Panc1 (cell line): ENCODE results near the gene SYP. TPM values are rescaled to one million over a fixed set of nuclear protein-coding genes. Genes with fewer than 3 reads are reported as not detected.

ENCODE experiments used
- ATAC-seq: fragments of 200-7000 bp; cut with Tn5 transposase; 2 replicates; pipeline ENCODE4 v1.9.1; 2020; ENCODE audit warnings: mild to moderate bottlenecking, moderate library complexity
- BruUV-seq: library from RNA; stranded (reverse); fragments of 400-500 nt; replicated peaks from 2 replicates; lab custom pipeline; 2021; lab: Mats Ljungman, UMichigan
- CTCF ChIA-PET: fragments of 300-600 bp; sonication (Branson Sonifier 250); formaldehyde crosslinking; loops from one replicate; lab custom pipeline; 2022; ENCODE audit warnings: antibody characterized with exemption; lab: Charles Lee
- POLR2A ChIA-PET: fragments of 300-600 bp; sonication (Branson Sonifier 250); formaldehyde crosslinking; loops from one replicate; lab custom pipeline; 2022; ENCODE audit warnings: antibody characterized with exemption; lab: Charles Lee
- DNase-seq: peaks from one replicate; pipeline ENCODE4 v3.0.0-alpha.2; 2010; ENCODE audit warnings: low read depth, low spot score
- H3K27ac ChIP-seq: 2 replicates; pipeline ENCODE4 v1.5.1; 2011; ENCODE audit warnings: mild to moderate bottlenecking, low read length, inconsistent platforms
- H3K27me3 ChIP-seq: fragments of 200-500 bp; sonication (Bioruptor generic); 2 replicates; pipeline ENCODE4 v1.6.0; 2014; ENCODE audit warnings: low read length, inconsistent platforms; ENCODE audit not compliant: control insufficient read depth, insufficient read depth
- H3K36me3 ChIP-seq: fragments of 200-500 bp; sonication (Bioruptor generic); 2 replicates; pipeline ENCODE4 v1.5.1; 2014; ENCODE audit warnings: inconsistent platforms, mild to moderate bottlenecking, low read length, moderate library complexity; ENCODE audit not compliant: control insufficient read depth, insufficient read depth
- H3K4me1 ChIP-seq: 2 replicates; pipeline ENCODE4 v1.5.1; 2011; ENCODE audit warnings: inconsistent platforms, mild to moderate bottlenecking, low read length, moderate library complexity; ENCODE audit not compliant: control insufficient read depth, insufficient read depth
- H3K4me3 ChIP-seq, 2 experiments: 2 replicates each; pipeline ENCODE4 v1.5.1; 2011 to 2012; ENCODE audit warnings: low read depth in 2 of 2, low read length in 2 of 2, mild to moderate bottlenecking in 2 of 2, inconsistent platforms in 1 of 2, moderate library complexity in 1 of 2
- H3K9me3 ChIP-seq: fragments of 200-500 bp; sonication (Bioruptor generic); 2 replicates; pipeline ENCODE4 v1.5.1; 2014; ENCODE audit warnings: low read depth, mild to moderate bottlenecking, inconsistent platforms, low read length, moderate library complexity; ENCODE audit not compliant: control insufficient read depth, insufficient read depth
- POLR2AphosphoS5 ChIP-seq: IDR thresholded peaks from 2 replicates; pipeline ENCODE4 v1.6.1; 2012; ENCODE audit warnings: mild to moderate bottlenecking, low read depth, low read length, moderate library complexity
- REST ChIP-seq, 2 experiments: IDR thresholded peaks; 2 replicates each; pipeline ENCODE4 v1.6.1; 2011 to 2012; ENCODE audit warnings: low read depth in 2 of 2, control low read depth in 1 of 2, low read length in 1 of 2, mild to moderate bottlenecking in 1 of 2, moderate library complexity in 1 of 2; ENCODE audit not compliant: insufficient read depth in 1 of 2
- SIN3A ChIP-seq: IDR thresholded peaks from 2 replicates; pipeline ENCODE4 v1.6.1; 2012; ENCODE audit warnings: low read depth, mild to moderate bottlenecking, low read length, moderate library complexity, borderline replicate concordance; ENCODE audit not compliant: insufficient read depth
- TCF7L2 ChIP-seq: IDR thresholded peaks from 2 replicates; pipeline ENCODE4 v1.6.1; 2011; ENCODE audit warnings: mild to moderate bottlenecking, low read depth, low read length, inconsistent platforms
- in situ Hi-C: cut with HindIII; loops from 2 replicates; pipeline ENCODE4 v1.10.0; 2016; ENCODE audit warnings: low sequenced_read_pairs, low pct_unique_long_range_greater_than_20kb
- intact Hi-C: fragments of 100-400 bp; cut with micrococcal nuclease; formaldehyde crosslinking; loops from one replicate; pipeline ENCODE4 v1.10.0; 2022; ENCODE audit not compliant: unreplicated experiment
- total RNA-seq: library from RNA; stranded (reverse); gene quantifications from one replicate; pipeline ENCODE4 v1.2.1, GENCODE V29; 2021; ENCODE audit not compliant: unreplicated experiment
- TF ChIP-seq, protein P1 (sequence below): fragments of 450-650 bp; IDR thresholded peaks from 2 replicates; pipeline ENCODE4 v1.5.1; 2017; ENCODE audit warnings: mild to moderate bottlenecking

SYP gene
- total RNA-seq, 1 experiment from 2014 or later: 12.4 TPM

DNA sequence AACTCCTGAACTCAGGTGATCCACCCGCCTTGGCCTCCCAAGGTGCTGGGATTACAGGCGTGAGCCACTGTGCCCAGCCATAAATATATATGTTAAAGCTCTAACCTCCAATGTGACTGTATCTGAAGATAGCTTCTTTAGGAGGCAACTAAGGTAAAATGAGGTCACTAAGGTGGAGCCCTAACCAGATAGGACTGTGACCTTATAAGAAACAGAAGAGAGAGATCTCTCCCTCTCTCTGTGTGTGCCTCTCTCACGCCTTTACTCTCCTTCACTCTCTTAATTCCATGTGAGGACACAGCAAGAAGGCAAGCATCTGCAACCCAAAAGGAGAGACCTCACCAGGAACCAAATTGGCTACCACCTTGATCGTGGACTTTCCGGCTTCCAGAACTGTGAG lies 38.4 kb downstream of the SYP start:
- no peaks in the 10 kb centered on the region for H3K27me3 ChIP-seq

GRCh38 chrX:49160908-49161307 lies 39.1 kb downstream of the SYP start:
- Histone ChIP-seq H3K9me3 (no peaks in the 10 kb centered on the region), H3K4me1 (peaks cover 17% of the 10 kb centered on the region), H3K27me3 (no peaks in the 10 kb centered on the region), H3K27ac (no peak overlapping the region), H3K4me3 (no peak overlapping the region), H3K36me3 (no peaks in the 10 kb centered on the region)
- ATAC-seq (no peak), DNase-seq (no peak)
- POLR2A ChIA-PET: interaction anchor here (1.0 kb wide), 1 partner anchor 10 kb away, joined by 3 read pairs; the partner anchor contains the start of gene PLP2
- CTCF ChIA-PET: no interaction called here
- no TSS peak for BruUV-seq
- intact Hi-C loops (loop anchor here (5.0 kb wide), 1 partner anchor 39 kb away; the partner anchor contains the start of gene GPKOW), in situ Hi-C loops (no loop called here)
- TF ChIP-seq REST (IDR thresholded peaks at IDR 0.05; ENCODE audit: insufficient read depth in 1 of 2, low read depth in 2 of 2, low read length in 1 of 2): no peak
- no peak for TF ChIP-seq SIN3A
- TF ChIP-seq POLR2AphosphoS5: no peak

More for the DNA sequence above, 38.4 kb downstream of the SYP start:
- ChIA-PET CTCF (no interaction called here), POLR2A (interaction anchor here (1.0 kb wide), 1 partner anchor 10 kb away, joined by 3 read pairs; the partner anchor contains the start of gene PLP2)
- Histone ChIP-seq H3K27ac (no peak overlapping the region), H3K4me3 (no peak overlapping the region), H3K36me3 (no peaks in the 10 kb centered on the region), H3K9me3 (no peaks in the 10 kb centered on the region), H3K4me1 (peaks cover 18% of the 10 kb centered on the region)
- no peak for DNase-seq
- in situ Hi-C loops (no loop called here), intact Hi-C loops (loop anchor here (5.0 kb wide), 1 partner anchor 39 kb away; the partner anchor contains the start of gene GPKOW)
- TF ChIP-seq SIN3A: no peak
- no peak for TF ChIP-seq TCF7L2
- no peak for TF ChIP-seq REST (IDR thresholded peaks at IDR 0.05; ENCODE audit: insufficient read depth in 1 of 2, low read depth in 2 of 2, low read length in 1 of 2)
- TF ChIP-seq, protein P1, sequence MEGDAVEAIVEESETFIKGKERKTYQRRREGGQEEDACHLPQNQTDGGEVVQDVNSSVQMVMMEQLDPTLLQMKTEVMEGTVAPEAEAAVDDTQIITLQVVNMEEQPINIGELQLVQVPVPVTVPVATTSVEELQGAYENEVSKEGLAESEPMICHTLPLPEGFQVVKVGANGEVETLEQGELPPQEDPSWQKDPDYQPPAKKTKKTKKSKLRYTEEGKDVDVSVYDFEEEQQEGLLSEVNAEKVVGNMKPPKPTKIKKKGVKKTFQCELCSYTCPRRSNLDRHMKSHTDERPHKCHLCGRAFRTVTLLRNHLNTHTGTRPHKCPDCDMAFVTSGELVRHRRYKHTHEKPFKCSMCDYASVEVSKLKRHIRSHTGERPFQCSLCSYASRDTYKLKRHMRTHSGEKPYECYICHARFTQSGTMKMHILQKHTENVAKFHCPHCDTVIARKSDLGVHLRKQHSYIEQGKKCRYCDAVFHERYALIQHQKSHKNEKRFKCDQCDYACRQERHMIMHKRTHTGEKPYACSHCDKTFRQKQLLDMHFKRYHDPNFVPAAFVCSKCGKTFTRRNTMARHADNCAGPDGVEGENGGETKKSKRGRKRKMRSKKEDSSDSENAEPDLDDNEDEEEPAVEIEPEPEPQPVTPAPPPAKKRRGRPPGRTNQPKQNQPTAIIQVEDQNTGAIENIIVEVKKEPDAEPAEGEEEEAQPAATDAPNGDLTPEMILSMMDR: no peak
- TF ChIP-seq POLR2AphosphoS5: no peak
- no peak for ATAC-seq
- BruUV-seq: no TSS peak
